ENCODE data around the gene RPL3.

RPL3 gene

GRCh38 chr22:39277142-39277607, 42.2 kb downstream of the RPL3 start:
- no peak overlapping the region for H3K4me3 ChIP-seq (ENCODE audit: low read length)
- peaks cover 2% of the 10 kb centered on the region for H3K27me3 ChIP-seq (ENCODE audit: control insufficient read depth, insufficient read depth, low read length)
- no peaks in the 10 kb centered on the region for H3K36me3 ChIP-seq (ENCODE audit: control insufficient read depth, insufficient read depth, low read length)
- H3K27ac ChIP-seq (ENCODE audit: low read depth, low read length): no peak overlapping the region
- H3K9ac ChIP-seq (ENCODE audit: low read length): no peak overlapping the region
- H3K4me1 ChIP-seq (ENCODE audit: control insufficient read depth, insufficient read depth, low read length): no peaks in the 10 kb centered on the region

DNA sequence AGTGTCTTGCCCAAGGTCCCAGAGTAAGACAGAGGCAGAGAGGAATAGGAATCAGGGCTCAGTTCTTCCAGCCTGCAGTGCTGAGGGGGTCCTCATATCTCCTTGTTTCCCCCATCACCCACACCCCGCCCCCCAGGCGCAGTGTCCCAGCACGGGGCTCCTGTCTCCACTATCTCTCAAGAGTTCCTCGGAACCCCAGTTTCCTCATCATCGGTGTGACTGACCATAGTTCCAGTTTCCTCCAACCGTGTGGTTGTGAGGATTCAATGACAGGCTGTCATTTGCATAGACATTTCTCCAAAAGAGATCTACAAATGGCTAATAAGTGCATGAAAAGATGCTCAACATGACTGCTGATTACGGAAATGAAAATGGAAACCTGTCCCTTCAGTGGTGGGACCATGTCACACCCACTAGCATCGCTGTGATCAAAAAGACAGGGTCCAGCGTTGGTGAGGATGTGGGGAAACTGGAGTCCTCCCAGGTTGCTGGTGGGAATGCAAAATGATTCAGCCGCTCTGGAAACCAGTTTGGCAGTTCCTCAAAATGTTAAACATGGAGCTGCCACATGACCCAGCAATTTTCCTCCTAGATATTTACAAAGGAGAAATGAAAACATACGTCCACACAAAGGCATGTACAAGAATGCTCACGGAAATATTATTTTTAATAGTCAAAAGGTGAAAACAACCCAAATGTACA, 42.8 kb downstream of the RPL3 start:
- H3K4me1 ChIP-seq (ENCODE audit: control insufficient read depth, insufficient read depth, low read length): no peaks in the 10 kb centered on the region
- H3K27ac ChIP-seq (ENCODE audit: low read depth, low read length): no peak overlapping the region
- H3K9ac ChIP-seq (ENCODE audit: low read length): no peak overlapping the region

DNA sequence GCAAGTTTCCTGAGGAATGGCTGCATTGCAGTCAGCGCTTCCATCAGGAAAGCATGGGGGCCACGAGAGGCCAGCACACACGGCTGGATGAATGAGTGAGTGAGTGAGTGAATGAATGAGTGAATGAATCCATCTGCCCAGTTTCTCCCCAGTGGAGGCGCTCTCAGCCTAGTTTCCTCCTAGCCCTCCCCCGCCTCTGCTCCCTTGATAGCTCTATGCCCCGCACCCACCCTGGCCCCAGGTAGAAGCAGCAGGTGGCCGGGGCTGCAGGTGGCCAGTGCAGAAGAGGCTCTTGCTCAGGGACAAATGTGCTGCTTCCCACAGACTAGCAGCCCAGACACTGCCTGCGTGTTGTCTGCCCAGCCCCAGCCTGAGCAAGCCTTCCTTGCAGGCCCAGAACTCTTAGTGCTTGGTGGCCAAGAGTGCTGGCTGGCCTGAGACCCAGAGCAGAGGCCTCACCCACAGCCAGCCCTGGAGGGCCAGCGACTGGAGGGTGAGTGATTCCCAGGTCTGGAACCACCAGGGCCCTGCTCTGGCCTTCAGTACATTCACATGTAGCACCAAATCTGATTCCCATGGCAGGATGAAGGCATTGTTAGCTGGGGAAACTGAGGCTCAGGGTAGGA, 43.5 kb downstream of the RPL3 start:
- Histone ChIP-seq H3K27me3 (ENCODE audit: control insufficient read depth, insufficient read depth, low read length) (peaks cover 2% of the 10 kb centered on the region), H3K9ac (ENCODE audit: low read length) (no peak overlapping the region), H3K4me3 (ENCODE audit: low read length) (no peak overlapping the region), H3K4me1 (ENCODE audit: control insufficient read depth, insufficient read depth, low read length) (no peaks in the 10 kb centered on the region), H3K36me3 (ENCODE audit: control insufficient read depth, insufficient read depth, low read length) (no peaks in the 10 kb centered on the region), H3K27ac (ENCODE audit: low read depth, low read length) (no peak overlapping the region)

More for the DNA sequence above, 42.8 kb downstream of the RPL3 start:
- Histone ChIP-seq H3K4me3 (ENCODE audit: low read length) (no peak overlapping the region), H3K36me3 (ENCODE audit: control insufficient read depth, insufficient read depth, low read length) (no peaks in the 10 kb centered on the region), H3K27me3 (ENCODE audit: control insufficient read depth, insufficient read depth, low read length) (peaks cover 2% of the 10 kb centered on the region)

DNA sequence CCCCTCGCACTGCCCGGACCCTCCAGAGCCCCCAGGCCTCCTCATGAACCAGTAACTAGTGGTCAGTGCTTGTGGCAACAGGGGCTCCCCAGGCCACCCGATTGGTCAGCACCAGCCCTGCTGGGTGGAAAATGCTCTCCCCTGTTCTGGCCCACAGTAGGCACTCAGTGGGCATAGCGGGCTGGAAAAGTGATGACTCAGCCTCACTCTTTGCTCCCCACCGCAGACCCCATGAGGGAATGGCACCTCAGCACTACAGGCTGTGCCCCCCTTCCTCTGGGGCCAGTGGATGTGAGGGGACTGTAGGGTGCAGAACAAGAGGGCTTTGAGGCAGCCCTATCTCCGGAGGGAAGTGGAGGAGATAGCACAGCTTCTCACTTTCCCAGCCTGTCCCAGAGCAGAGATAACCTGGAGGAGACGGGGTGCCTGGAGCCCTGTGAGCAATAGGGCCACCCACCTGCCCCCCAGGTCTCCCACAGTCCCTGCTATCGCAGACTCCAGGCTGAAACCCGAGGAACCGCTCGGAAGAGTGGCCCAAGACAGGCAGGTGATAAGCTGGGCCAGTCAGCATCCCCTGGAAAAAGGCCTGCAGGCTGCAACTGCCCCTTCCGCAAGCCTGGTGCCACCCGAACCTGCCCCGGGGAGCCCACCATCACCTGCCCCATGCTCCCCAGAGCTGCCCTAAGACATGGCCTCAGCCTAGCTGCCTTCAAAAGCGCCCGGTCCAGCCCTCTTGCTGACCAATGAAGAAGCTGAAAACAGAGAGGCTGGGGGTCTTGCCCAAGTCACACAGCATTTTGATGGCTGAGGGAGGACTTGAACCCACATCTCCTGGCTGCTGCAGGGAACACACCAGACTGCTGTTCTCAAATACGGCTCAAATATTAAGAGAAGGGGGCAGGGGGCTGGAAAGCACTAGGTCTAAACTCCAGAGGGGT, 45.2 kb downstream of the RPL3 start:
- no peak overlapping the region for H3K9ac ChIP-seq (ENCODE audit: low read length)
- no peak overlapping the region for H3K4me3 ChIP-seq (ENCODE audit: low read length)
- H3K4me1 ChIP-seq (ENCODE audit: control insufficient read depth, insufficient read depth, low read length): no peaks in the 10 kb centered on the region
- H3K27ac ChIP-seq (ENCODE audit: low read depth, low read length): no peak overlapping the region
- peaks cover 2% of the 10 kb centered on the region for H3K27me3 ChIP-seq (ENCODE audit: control insufficient read depth, insufficient read depth, low read length)
- H3K36me3 ChIP-seq (ENCODE audit: control insufficient read depth, insufficient read depth, low read length): no peaks in the 10 kb centered on the region

DNA sequence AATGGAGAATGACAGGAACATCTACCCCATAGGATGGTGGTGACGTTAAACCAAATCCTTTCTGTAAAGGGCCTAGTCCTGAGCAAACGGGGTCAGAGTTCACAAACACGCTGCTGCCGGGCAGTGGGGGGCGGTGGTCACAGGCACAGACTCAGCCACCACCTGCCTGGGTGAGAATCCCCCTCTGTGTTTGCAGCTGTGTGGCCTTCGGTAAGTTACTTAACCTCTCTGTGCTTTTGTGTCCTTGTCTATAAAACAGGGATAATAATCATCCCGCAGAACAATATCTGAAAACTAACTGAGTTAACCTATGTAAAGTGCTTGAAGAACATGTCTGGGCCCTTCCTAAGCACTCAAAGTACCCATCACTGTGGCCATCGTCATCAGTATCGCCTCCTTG, 48.6 kb downstream of the RPL3 start:
- no peak overlapping the region for H3K4me3 ChIP-seq (ENCODE audit: low read length)
- no peak overlapping the region for H3K9ac ChIP-seq (ENCODE audit: low read length)
- H3K27me3 ChIP-seq (ENCODE audit: control insufficient read depth, insufficient read depth, low read length): no peaks in the 10 kb centered on the region
- no peaks in the 10 kb centered on the region for H3K36me3 ChIP-seq (ENCODE audit: control insufficient read depth, insufficient read depth, low read length)
- H3K27ac ChIP-seq (ENCODE audit: low read depth, low read length): no peak overlapping the region
- no peaks in the 10 kb centered on the region for H3K4me1 ChIP-seq (ENCODE audit: control insufficient read depth, insufficient read depth, low read length)

- Histone ChIP-seq H3K9ac (ENCODE audit: low read length) (no peak overlapping the region), H3K27ac (ENCODE audit: low read depth, low read length) (no peak overlapping the region), H3K36me3 (ENCODE audit: control insufficient read depth, insufficient read depth, low read length) (no peaks in the 10 kb centered on the region), H3K4me3 (ENCODE audit: low read length) (no peak overlapping the region), H3K4me1 (ENCODE audit: control insufficient read depth, insufficient read depth, low read length) (no peaks in the 10 kb centered on the region), H3K27me3 (ENCODE audit: control insufficient read depth, insufficient read depth, low read length) (no peaks in the 10 kb centered on the region)
Measured at GRCh38 chr22:39270280-39270679, 49.1 kb downstream of the RPL3 start.

DNA sequence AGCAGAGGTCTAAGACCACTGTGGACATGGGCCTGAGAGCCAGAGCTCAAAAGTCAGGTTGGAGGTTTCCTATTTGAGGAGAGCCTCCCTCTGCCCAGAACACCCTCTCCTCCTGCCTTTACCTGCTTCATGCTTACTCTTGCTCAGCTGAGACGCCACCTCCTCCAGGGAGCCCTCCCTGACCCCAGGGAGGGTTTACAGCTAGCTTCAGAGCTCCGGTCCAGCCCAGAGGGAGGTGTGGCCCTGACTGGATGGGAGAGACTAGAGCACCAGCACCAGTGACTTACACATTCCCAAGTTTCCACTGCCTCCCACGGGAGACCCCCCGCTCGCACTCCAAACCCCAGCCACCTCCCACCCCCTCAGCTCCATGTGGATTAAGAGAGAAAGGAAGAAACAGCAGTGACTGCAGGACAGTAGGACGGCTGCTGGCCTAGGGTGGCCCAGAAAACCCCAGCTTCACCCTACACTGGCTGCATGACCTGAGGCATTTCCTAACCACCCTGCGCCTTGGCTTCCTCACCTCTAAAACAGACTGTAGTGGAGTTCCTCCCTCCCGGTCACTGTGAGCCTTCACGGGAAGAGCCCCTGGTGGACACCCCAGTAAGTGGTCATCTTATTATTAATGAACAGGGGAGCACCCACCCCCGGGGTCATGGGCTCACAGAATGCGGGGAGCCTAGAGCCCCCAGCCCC, 50.2 kb downstream of the RPL3 start:
- H3K27ac ChIP-seq (ENCODE audit: low read depth, low read length): no peak overlapping the region
- H3K4me3 ChIP-seq (ENCODE audit: low read length): no peak overlapping the region
- H3K9ac ChIP-seq (ENCODE audit: low read length): no peak overlapping the region

DNA sequence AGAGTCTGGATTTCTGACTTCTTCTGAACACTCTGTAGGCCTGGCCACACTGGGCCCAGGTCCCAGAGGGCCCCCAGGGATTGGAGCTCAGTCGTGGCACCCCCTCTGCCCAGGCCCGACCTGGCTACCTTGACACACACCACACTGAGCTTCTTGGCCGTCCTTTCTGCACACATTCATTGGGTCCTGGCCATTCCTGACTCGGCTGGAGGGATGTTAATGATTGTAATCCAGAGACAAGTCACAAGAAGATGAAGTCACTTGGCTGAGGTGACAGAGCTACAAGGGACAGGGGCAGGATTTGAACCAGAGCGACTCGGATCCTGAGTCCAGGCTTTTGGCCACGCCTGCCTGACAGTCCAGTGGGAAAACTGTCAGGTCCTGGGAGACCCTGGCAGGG, 50.8 kb downstream of the RPL3 start:
- Histone ChIP-seq H3K4me1 (ENCODE audit: control insufficient read depth, insufficient read depth, low read length) (no peaks in the 10 kb centered on the region), H3K36me3 (ENCODE audit: control insufficient read depth, insufficient read depth, low read length) (no peaks in the 10 kb centered on the region), H3K4me3 (ENCODE audit: low read length) (no peak overlapping the region), H3K27me3 (ENCODE audit: control insufficient read depth, insufficient read depth, low read length) (no peaks in the 10 kb centered on the region), H3K27ac (ENCODE audit: low read depth, low read length) (no peak overlapping the region), H3K9ac (ENCODE audit: low read length) (no peak overlapping the region)

More for the DNA sequence above, 50.2 kb downstream of the RPL3 start:
- Histone ChIP-seq H3K4me1 (ENCODE audit: control insufficient read depth, insufficient read depth, low read length) (no peaks in the 10 kb centered on the region), H3K36me3 (ENCODE audit: control insufficient read depth, insufficient read depth, low read length) (no peaks in the 10 kb centered on the region), H3K27me3 (ENCODE audit: control insufficient read depth, insufficient read depth, low read length) (no peaks in the 10 kb centered on the region)

- H3K4me3 ChIP-seq (ENCODE audit: low read length): no peak overlapping the region
- no peak overlapping the region for H3K27ac ChIP-seq (ENCODE audit: low read depth, low read length)
- H3K36me3 ChIP-seq (ENCODE audit: control insufficient read depth, insufficient read depth, low read length): no peaks in the 10 kb centered on the region
- no peaks in the 10 kb centered on the region for H3K4me1 ChIP-seq (ENCODE audit: control insufficient read depth, insufficient read depth, low read length)
- H3K9ac ChIP-seq (ENCODE audit: low read length): no peak overlapping the region
- no peaks in the 10 kb centered on the region for H3K27me3 ChIP-seq (ENCODE audit: control insufficient read depth, insufficient read depth, low read length)
Measured at GRCh38 chr22:39267974-39268373, 51.4 kb downstream of the RPL3 start.

DNA sequence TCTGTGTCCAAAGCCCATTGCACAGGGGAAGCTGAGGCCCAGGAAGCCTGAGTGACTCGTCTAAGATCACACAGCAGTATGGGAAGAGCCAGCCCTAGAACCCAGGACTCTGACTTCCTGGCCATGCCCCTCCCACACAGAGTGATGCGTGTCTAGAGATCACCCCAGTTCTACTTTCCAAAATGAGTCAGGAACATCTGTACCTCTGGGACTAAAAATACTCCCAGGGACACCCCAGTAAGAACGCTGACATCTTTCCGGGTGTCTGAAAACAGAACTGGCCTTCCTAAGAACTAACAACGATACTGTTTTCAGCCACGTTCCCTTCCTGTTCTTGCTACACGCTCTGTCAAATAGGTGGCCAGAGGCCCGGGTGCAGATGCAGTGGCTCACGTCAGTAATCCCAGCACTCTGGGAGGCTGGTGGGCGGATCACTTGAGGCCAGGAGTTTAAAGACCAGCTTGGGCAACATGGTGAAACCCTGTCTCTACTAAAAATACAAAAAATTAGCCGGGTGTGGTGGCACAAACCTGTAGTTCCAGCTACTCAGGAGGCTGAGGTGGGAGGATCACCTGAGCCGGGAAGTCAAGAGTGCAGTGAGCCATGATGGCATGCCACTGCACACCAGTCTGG, 52.9 kb downstream of the RPL3 start:
- no peaks in the 10 kb centered on the region for H3K27me3 ChIP-seq (ENCODE audit: control insufficient read depth, insufficient read depth, low read length)
- no peaks in the 10 kb centered on the region for H3K4me1 ChIP-seq (ENCODE audit: control insufficient read depth, insufficient read depth, low read length)
- no peak overlapping the region for H3K4me3 ChIP-seq (ENCODE audit: low read length)
- no peak overlapping the region for H3K9ac ChIP-seq (ENCODE audit: low read length)
- H3K36me3 ChIP-seq (ENCODE audit: control insufficient read depth, insufficient read depth, low read length): no peaks in the 10 kb centered on the region
- H3K27ac ChIP-seq (ENCODE audit: low read depth, low read length): no peak overlapping the region

DNA sequence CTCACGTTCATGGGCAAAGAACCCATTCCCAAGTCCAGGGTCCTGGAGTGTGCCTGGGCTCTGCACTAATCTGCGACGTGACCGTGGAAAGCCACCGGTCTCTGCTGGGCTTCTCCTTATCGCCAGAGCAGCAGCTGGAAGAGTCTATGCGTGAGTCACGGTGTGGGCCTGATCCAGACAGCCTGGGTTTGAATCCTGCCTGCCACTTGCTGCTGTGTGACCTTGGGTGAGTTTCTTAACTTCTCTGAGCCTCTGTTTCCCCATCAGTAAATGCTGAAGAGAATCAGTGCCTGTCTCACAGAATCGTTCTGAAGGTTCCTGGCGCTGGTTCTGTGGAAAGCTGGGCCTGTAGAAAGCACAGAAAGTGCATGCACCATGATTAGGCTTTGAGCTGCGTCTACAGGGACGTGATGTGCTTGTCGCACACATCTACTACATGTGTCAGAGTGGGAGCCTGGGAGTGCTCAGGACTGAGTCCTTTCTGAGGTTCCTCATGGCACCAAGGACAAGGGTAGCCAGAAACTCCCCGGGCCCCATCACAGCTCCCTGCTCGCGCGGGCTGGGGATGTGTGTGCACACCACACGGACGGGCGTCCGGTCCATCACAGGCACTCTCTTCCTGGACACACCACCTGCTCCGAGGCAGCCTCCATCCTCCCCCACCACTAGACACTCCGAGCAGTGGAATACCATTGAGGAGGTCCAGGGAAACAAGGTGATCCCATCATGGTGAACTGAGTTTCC, 54.1 kb downstream of the RPL3 start:
- no peaks in the 10 kb centered on the region for H3K36me3 ChIP-seq (ENCODE audit: control insufficient read depth, insufficient read depth, low read length)
- no peak overlapping the region for H3K27ac ChIP-seq (ENCODE audit: low read depth, low read length)

More for the DNA sequence above, 54.1 kb downstream of the RPL3 start:
- Histone ChIP-seq H3K9ac (ENCODE audit: low read length) (no peak overlapping the region), H3K4me3 (ENCODE audit: low read length) (no peak overlapping the region), H3K27me3 (ENCODE audit: control insufficient read depth, insufficient read depth, low read length) (no peaks in the 10 kb centered on the region), H3K4me1 (ENCODE audit: control insufficient read depth, insufficient read depth, low read length) (no peaks in the 10 kb centered on the region)
